ENCODE data around the gene EMC1.

Gene EMC1

DNA sequence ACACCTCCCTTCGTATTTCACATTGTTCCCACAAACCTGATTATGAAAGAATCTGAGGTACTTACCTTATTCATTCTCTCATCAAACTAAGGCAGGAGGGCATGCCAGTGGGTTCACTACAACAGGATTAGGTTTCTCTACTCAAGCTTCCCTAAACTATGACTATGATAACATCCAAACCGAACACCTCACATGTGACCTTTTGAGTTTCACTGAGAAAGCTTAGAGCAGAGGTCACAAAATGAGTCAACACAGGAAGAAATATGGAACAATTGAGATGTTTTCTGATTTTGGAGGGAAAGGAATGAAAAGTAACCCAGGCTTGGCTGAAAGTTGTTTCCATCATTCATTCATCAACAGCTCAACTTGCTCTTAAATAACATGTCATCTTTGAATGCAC lies 65.3 kb downstream of the EMC1 start:
- no peak for DNase-seq

DNA sequence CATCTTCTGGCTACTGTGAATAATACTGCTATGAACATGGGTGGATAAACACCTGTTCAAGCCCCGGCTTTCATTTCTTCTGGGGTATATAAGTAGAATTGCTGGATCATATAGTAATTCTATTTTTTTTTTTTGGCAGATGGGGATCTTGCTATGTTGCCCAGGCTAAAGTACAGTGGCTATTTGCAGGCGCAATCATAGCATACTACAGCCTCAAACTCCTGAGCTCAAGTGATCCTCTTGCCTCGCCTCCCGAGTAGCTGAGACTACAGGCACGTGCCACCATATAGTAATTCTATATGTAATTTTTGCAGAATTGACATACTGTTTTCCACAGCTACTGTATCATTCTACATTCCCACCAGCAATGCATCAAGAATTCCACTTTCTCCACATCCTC lies 69.1 kb downstream of the EMC1 start:
- DNase-seq = no peak

GRCh38 chr1:19180265-19180657 lies 71.1 kb downstream of the EMC1 start:
- peak; percentile 22 for DNase-seq

DNA sequence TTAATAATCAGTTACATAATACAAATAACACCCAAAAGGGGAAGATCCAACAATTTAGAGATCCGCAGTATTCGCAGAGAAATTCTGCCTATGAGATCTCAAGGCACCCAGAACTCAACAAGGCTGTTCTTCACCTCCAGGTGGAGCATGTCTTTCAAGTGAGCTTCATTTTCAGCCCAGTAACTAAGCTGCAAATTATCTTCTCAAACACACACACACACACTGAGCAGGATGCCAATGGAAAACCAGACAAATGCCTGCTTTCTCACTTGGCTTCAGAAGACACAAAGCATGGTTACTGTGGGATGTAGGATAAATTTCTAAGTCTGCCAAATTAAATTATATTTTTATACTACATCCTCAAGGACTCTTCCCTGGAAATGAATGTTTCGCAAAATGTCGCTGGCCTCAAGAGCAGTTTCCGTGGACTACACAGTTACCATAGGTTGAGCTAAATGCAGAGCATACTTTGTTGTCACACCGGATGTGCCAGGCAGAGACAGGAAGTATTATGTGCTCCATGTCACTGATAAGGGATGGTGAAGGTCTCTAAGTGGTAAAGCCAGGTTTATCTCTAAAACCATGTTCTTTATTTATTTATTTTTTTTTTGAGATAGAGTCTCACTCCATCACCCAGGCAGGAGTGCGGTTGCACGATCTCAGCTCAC lies 71.6 kb downstream of the EMC1 start:
- DNase-seq = peak; percentile 30

- no peak for DNase-seq
Observed at GRCh38 chr1:19178734-19179398, 72.5 kb downstream of the EMC1 start.

DNA sequence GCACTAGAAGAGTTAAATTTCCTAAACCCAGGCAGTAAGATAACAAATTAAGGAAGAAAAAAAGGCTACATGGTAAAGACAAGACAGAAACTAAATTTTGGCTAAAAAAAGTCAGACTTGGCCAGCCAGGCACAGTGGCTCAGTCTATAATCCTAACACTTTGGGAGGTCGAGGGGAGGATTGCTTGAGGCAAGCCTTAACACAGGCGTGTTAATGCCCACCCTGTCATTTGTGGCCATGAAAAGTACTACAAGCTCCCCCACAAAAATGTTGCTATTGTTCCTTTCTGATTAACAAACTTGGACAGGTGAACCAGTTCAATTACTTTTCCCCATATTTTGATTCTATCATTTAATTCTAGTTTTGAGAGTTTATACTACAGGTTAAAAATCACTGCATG lies 73.5 kb downstream of the EMC1 start:
- DNase-seq = no peak

DNA sequence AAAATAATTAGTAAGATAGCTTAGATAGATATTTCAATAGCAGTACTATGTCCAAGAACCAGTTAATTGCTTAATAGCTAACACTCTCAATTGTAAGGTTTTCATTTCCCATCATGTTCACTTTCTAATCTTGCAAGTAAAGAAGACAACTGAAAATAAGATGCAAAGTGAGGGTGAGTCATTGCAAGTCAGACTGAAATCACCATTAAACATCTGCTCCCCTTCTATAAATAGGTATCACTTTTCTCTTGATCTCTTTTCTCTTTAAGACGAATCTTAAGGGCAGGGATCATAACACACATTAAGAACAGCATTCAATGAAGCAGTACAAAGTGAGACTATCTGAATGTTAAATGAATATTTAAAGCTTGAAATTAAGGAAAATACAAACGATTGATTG lies 81.7 kb downstream of the EMC1 start:
- DNase-seq = no peak

GRCh38 chr1:19167140-19167539 lies 84.2 kb downstream of the EMC1 start:
- DNase-seq = no peak

DNA sequence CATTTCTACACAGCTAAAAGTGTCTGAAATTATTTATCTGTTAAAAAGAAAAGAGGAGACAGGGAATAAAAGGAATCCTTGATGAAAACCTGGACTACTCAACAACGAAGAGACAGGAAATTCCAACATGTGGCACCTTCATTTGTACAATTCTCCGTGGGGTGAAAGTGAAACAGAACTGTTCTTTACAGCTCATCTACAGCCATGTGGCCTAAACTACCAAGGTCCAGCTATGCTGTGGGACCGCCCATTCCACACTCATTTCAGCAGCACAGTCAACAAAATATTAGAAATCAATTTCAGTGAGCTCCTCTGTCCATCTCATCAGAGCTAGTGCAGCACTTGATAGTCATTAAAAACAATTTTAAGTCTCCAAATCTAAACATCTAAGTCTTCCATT lies 85.3 kb downstream of the EMC1 start:
- DNase-seq = no peak

Measured in activated CD4-positive, alpha-beta T cell treated with anti-CD3 and anti-CD28 coated beads for 48 hours (primary cell).